Measurements from ENCODE around the gene IL13. TPM values are rescaled to one million over a fixed set of nuclear protein-coding genes. Genes with fewer than 3 reads are reported as not detected.

IL13 gene
- total and polyA plus RNA-seq, 10 of the 15 experiments (the other 5 are each of a cell fraction or from before 2014, with no cell fraction given): 0.06 to 0.40 (median 0.11) TPM; not detected in 6

DNA sequence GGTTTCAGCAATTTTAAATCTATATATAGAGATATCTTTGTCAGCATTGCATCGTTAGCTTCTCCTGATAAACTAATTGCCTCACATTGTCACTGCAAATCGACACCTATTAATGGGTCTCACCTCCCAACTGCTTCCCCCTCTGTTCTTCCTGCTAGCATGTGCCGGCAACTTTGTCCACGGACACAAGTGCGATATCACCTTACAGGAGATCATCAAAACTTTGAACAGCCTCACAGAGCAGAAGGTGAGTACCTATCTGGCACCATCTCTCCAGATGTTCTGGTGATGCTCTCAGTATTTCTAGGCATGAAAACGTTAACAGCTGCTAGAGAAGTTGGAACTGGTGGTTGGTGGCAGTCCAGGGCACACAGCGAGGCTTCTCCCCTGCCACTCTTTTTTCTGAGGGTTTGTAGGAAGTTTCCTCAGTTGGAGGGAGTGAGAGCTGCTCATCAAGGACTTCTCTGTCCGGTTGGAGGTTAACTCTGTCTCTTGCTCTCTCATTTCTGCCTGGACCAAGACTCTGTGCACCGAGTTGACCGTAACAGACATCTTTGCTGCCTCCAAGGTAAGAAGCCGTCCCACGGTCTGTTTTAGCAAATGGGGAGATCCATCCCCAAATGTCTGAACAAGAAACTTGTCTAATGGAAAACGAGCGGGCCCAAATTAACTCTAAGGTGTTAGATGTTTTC, 16.1 kb downstream of the IL13 start, which contains the start of gene IL4 (continued):
- TF ChIP-seq, protein P1, sequence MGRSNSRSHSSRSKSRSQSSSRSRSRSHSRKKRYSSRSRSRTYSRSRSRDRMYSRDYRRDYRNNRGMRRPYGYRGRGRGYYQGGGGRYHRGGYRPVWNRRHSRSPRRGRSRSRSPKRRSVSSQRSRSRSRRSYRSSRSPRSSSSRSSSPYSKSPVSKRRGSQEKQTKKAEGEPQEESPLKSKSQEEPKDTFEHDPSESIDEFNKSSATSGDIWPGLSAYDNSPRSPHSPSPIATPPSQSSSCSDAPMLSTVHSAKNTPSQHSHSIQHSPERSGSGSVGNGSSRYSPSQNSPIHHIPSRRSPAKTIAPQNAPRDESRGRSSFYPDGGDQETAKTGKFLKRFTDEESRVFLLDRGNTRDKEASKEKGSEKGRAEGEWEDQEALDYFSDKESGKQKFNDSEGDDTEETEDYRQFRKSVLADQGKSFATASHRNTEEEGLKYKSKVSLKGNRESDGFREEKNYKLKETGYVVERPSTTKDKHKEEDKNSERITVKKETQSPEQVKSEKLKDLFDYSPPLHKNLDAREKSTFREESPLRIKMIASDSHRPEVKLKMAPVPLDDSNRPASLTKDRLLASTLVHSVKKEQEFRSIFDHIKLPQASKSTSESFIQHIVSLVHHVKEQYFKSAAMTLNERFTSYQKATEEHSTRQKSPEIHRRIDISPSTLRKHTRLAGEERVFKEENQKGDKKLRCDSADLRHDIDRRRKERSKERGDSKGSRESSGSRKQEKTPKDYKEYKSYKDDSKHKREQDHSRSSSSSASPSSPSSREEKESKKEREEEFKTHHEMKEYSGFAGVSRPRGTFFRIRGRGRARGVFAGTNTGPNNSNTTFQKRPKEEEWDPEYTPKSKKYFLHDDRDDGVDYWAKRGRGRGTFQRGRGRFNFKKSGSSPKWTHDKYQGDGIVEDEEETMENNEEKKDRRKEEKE (IDR thresholded peaks at IDR 0.05): no peak
- no peak for TF ChIP-seq KLF5 (IDR thresholded peaks at IDR 0.05; ENCODE audit: partially characterized antibody)
- no peak for TF ChIP-seq TCF12 (IDR thresholded peaks at IDR 0.05; ENCODE audit: low read depth, low read length)
- no peak for TF ChIP-seq KAT2A (conservative IDR thresholded peaks at IDR 0.05; ENCODE audit: control insufficient read depth, low read depth, low read length)
- no peak for TF ChIP-seq NRF1 (conservative IDR thresholded peaks at IDR 0.05; ENCODE audit: low read depth, low read length)
- TF ChIP-seq, protein P2, sequence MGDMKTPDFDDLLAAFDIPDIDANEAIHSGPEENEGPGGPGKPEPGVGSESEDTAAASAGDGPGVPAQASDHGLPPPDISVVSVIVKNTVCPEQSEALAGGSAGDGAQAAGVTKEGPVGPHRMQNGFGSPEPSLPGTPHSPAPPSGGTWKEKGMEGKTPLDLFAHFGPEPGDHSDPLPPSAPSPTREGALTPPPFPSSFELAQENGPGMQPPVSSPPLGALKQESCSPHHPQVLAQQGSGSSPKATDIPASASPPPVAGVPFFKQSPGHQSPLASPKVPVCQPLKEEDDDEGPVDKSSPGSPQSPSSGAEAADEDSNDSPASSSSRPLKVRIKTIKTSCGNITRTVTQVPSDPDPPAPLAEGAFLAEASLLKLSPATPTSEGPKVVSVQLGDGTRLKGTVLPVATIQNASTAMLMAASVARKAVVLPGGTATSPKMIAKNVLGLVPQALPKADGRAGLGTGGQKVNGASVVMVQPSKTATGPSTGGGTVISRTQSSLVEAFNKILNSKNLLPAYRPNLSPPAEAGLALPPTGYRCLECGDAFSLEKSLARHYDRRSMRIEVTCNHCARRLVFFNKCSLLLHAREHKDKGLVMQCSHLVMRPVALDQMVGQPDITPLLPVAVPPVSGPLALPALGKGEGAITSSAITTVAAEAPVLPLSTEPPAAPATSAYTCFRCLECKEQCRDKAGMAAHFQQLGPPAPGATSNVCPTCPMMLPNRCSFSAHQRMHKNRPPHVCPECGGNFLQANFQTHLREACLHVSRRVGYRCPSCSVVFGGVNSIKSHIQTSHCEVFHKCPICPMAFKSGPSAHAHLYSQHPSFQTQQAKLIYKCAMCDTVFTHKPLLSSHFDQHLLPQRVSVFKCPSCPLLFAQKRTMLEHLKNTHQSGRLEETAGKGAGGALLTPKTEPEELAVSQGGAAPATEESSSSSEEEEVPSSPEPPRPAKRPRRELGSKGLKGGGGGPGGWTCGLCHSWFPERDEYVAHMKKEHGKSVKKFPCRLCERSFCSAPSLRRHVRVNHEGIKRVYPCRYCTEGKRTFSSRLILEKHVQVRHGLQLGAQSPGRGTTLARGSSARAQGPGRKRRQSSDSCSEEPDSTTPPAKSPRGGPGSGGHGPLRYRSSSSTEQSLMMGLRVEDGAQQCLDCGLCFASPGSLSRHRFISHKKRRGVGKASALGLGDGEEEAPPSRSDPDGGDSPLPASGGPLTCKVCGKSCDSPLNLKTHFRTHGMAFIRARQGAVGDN (IDR thresholded peaks at IDR 0.05): peak; percentile 23; the same call in 1 of the 2 replicates
- TF ChIP-seq PAX8 (IDR thresholded peaks at IDR 0.05): no peak
- no peak for TF ChIP-seq POU2F2 (IDR thresholded peaks at IDR 0.05; ENCODE audit: borderline replicate concordance, low read depth, low read length)
- no peak for TF ChIP-seq CBX3 (IDR thresholded peaks at IDR 0.05; ENCODE audit: borderline replicate concordance, low read depth)
- TF ChIP-seq, protein P3, sequence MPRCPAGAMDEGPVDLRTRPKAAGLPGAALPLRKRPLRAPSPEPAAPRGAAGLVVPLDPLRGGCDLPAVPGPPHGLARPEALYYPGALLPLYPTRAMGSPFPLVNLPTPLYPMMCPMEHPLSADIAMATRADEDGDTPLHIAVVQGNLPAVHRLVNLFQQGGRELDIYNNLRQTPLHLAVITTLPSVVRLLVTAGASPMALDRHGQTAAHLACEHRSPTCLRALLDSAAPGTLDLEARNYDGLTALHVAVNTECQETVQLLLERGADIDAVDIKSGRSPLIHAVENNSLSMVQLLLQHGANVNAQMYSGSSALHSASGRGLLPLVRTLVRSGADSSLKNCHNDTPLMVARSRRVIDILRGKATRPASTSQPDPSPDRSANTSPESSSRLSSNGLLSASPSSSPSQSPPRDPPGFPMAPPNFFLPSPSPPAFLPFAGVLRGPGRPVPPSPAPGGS (IDR thresholded peaks at IDR 0.05; ENCODE audit: borderline replicate concordance, insufficient read depth, low read depth, low read length, poor library complexity, severe bottlenecking): no peak
- TF ChIP-seq NFYA (IDR thresholded peaks at IDR 0.05; ENCODE audit: borderline replicate concordance, low read depth, low read length): no peak
- TF ChIP-seq, protein P4, sequence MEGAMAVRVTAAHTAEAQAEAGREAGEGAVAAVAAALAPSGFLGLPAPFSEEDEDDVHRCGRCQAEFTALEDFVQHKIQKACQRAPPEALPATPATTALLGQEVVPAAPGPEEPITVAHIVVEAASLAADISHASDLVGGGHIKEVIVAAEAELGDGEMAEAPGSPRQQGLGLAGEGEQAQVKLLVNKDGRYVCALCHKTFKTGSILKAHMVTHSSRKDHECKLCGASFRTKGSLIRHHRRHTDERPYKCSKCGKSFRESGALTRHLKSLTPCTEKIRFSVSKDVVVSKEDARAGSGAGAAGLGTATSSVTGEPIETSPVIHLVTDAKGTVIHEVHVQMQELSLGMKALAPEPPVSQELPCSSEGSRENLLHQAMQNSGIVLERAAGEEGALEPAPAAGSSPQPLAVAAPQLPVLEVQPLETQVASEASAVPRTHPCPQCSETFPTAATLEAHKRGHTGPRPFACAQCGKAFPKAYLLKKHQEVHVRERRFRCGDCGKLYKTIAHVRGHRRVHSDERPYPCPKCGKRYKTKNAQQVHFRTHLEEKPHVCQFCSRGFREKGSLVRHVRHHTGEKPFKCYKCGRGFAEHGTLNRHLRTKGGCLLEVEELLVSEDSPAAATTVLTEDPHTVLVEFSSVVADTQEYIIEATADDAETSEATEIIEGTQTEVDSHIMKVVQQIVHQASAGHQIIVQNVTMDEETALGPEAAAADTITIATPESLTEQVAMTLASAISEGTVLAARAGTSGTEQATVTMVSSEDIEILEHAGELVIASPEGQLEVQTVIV (IDR thresholded peaks at IDR 0.05; ENCODE audit: borderline replicate concordance, partially characterized antibody): no peak
- TF ChIP-seq ZBED1 (IDR thresholded peaks at IDR 0.05; ENCODE audit: borderline replicate concordance): no peak
- TF ChIP-seq, protein P5, sequence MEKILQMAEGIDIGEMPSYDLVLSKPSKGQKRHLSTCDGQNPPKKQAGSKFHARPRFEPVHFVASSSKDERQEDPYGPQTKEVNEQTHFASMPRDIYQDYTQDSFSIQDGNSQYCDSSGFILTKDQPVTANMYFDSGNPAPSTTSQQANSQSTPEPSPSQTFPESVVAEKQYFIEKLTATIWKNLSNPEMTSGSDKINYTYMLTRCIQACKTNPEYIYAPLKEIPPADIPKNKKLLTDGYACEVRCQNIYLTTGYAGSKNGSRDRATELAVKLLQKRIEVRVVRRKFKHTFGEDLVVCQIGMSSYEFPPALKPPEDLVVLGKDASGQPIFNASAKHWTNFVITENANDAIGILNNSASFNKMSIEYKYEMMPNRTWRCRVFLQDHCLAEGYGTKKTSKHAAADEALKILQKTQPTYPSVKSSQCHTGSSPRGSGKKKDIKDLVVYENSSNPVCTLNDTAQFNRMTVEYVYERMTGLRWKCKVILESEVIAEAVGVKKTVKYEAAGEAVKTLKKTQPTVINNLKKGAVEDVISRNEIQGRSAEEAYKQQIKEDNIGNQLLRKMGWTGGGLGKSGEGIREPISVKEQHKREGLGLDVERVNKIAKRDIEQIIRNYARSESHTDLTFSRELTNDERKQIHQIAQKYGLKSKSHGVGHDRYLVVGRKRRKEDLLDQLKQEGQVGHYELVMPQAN (conservative IDR thresholded peaks at IDR 0.05): no peak
- TF ChIP-seq MTA2 (IDR thresholded peaks at IDR 0.05; ENCODE audit: low read depth): 0 out of 2 replicates have a peak, but pooled peaks have one; percentile 10
- no peak for TF ChIP-seq CBX5 (IDR thresholded peaks at IDR 0.05; ENCODE audit: low read depth)

All from GM12878 (cell line).